EH (cell line): ENCODE data around the gene TCERG1L.
"Not testable (repeated sequence)": the region's sequence is repeated elsewhere in the genome, so short reads cannot be mapped to it uniquely, and the experiment has no call there.

Experiments
- DNase-seq: peaks from one replicate; pipeline ENCODE4 v3.0.0-alpha.2; 2015; ENCODE audit warnings: low read depth

TCERG1L gene

GRCh38 chr10:131100418-131101410, 210.8 kb downstream of the TCERG1L start:
- DNase-seq, result not testable (repeated sequence)

GRCh38 chr10:131099028-131099726, 212.3 kb downstream of the TCERG1L start:
- DNase-seq, result no peak

- DNase-seq, result no peak
These were observed 213.0 kb downstream of the TCERG1L start for GRCh38 chr10:131098416-131098952.

GRCh38 chr10:131096031-131096430, 215.5 kb downstream of the TCERG1L start:
- DNase-seq, result no peak

GRCh38 chr10:131095313-131095580, 216.3 kb downstream of the TCERG1L start:
- no peak for DNase-seq

GRCh38 chr10:131094527-131095312, 216.8 kb downstream of the TCERG1L start:
- DNase-seq, result no peak

GRCh38 chr10:131093795-131094366, 217.6 kb downstream of the TCERG1L start:
- no peak for DNase-seq

GRCh38 chr10:131093346-131093745, 218.2 kb downstream of the TCERG1L start:
- no peak for DNase-seq

- no peak for DNase-seq
These were observed 218.6 kb downstream of the TCERG1L start for GRCh38 chr10:131092876-131093275.

GRCh38 chr10:131092386-131092785, 219.1 kb downstream of the TCERG1L start:
- no peak for DNase-seq

- no peak for DNase-seq
These were observed 219.8 kb downstream of the TCERG1L start for GRCh38 chr10:131091682-131092081.

- DNase-seq, result no peak
These were observed 220.5 kb downstream of the TCERG1L start for GRCh38 chr10:131090761-131091661.

GRCh38 chr10:131089861-131090260, 221.7 kb downstream of the TCERG1L start:
- DNase-seq, result no peak

- no peak for DNase-seq
These were observed 222.4 kb downstream of the TCERG1L start for GRCh38 chr10:131089150-131089549.

GRCh38 chr10:131088619-131089018, 222.9 kb downstream of the TCERG1L start:
- no peak for DNase-seq

GRCh38 chr10:131087464-131088215, 223.9 kb downstream of the TCERG1L start:
- no peak for DNase-seq

- DNase-seq, result no peak
These were observed 225.0 kb downstream of the TCERG1L start for GRCh38 chr10:131086511-131086910.

GRCh38 chr10:131086094-131086493, 225.4 kb downstream of the TCERG1L start:
- no peak for DNase-seq

GRCh38 chr10:131085091-131085860, 226.2 kb downstream of the TCERG1L start:
- DNase-seq, result no peak
